HG02938 (cell line): ENCODE results near the gene HMGN4.
"Not testable (repeated sequence)": the region's sequence is repeated elsewhere in the genome, so short reads cannot be mapped to it uniquely, and the experiment has no call there.

ENCODE experiments used
- ATAC-seq: cut with Tn5 transposase; IDR thresholded peaks from one replicate; pipeline ENCODE4 v1.9.1; 2021; ENCODE audit warnings: mild to moderate bottlenecking, moderate library complexity; ENCODE audit not compliant: unreplicated experiment

HMGN4 gene

GRCh38 chr6:26537846-26538571 is at the start of gene HMGN4:
Gene HMGN4, plus strand, starts transcription at chr6:26538366. Its CDS starts 6,841 bp downstream, at chr6:26545207.
- ATAC-seq = peak; percentile 48

GRCh38 chr6:26489996-26490964 is 47.9 kb upstream of the HMGN4 start:
- ATAC-seq = no peak

GRCh38 chr6:26491604-26492003 is 46.6 kb upstream of the HMGN4 start:
- no peak for ATAC-seq

GRCh38 chr6:26493258-26493657 is 44.9 kb upstream of the HMGN4 start:
- peak; percentile 62 for ATAC-seq

GRCh38 chr6:26494117-26494516 is 44.0 kb upstream of the HMGN4 start:
- ATAC-seq = no peak

GRCh38 chr6:26495281-26495680 is 42.9 kb upstream of the HMGN4 start:
- ATAC-seq = no peak

- ATAC-seq = no peak
Measured at GRCh38 chr6:26497610-26498009, 40.6 kb upstream of the HMGN4 start.

GRCh38 chr6:26500102-26500501 is 38.1 kb upstream of the HMGN4 start, which contains the start of gene BTN1A1:
Gene BTN1A1, plus strand, starts transcription at chr6:26500303. Its CDS starts 984 bp downstream, at chr6:26501287.
- ATAC-seq = no peak

GRCh38 chr6:26501482-26501986 is 36.6 kb upstream of the HMGN4 start:
- no peak for ATAC-seq

- peak; percentile 51 for ATAC-seq
Measured at GRCh38 chr6:26502165-26502564, 36.0 kb upstream of the HMGN4 start.

- no peak for ATAC-seq
Measured at GRCh38 chr6:26502626-26503025, 35.5 kb upstream of the HMGN4 start.

- ATAC-seq = no peak
Measured at GRCh38 chr6:26507658-26508057, 30.5 kb upstream of the HMGN4 start.

- not testable (repeated sequence) for ATAC-seq
Measured at GRCh38 chr6:26511033-26511432, 27.1 kb upstream of the HMGN4 start.

GRCh38 chr6:26514984-26515383 is 23.2 kb upstream of the HMGN4 start:
- ATAC-seq = no peak

- ATAC-seq = no peak
Measured at GRCh38 chr6:26516481-26517427, 21.4 kb upstream of the HMGN4 start.

GRCh38 chr6:26519359-26519758 is 18.8 kb upstream of the HMGN4 start:
- no peak for ATAC-seq

- peak; percentile 27 for ATAC-seq
Measured at GRCh38 chr6:26520237-26520849, 17.8 kb upstream of the HMGN4 start.

- ATAC-seq = peak; percentile 65
Measured at GRCh38 chr6:26520850-26521599, 17.1 kb upstream of the HMGN4 start.
